ENCODE data around the gene ESRRG.
A peak's percentile ranks its signal among the peaks of the same experiment; 100 is the strongest.
"Not testable (repeated sequence)": the region's sequence is repeated elsewhere in the genome, so short reads cannot be mapped to it uniquely, and the experiment has no call there.

The ESRRG gene

DNA sequence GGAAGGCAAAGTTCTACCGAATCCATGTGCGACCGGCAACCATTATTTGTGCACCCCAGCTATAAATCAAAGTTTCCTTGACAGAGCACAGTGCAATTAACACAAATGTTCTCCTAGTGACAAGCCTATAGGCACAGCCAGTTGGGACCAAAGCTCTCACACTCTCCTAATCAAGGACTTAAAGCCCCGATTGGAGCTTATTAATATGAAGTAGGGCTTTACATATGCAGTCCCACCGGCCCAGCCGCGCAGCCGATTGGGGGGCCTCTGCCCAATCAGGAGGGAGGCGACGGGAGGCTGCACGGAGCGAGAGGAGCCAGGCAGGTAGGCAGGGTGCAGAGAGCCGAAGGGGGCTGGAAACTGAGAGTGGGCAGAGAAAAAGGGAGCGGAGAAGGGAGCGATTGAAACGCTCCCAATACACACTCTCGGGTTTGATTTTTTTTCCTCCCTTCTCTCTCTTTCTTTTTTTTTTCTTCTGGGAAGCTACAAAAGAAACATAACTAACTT, at the start of gene ESRRG:
Gene ESRRG, minus strand, starts transcription at position 156 of the 507 bp plus-strand sequence. Its CDS starts 130 bp downstream, at position 26.
- peak; percentile 51 for DNase-seq

DNA sequence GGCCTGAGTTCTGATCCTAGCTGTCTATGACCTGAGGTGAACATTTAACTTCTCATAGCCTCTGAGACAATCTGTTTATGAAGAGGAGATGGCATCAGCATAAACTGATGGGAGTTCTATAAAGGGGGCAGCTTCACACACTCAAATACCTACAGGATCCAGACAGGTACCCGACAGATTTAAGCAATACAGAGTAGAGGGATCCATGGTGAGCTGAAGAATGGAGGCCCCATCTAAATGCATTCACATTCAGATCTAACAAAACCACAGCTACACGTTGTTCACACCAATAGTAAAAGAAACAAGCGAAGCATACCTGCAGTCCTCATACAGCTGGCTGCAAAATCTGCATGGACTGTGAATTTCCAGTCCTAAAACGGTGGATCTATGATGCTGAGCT, 48.7 kb upstream of the ESRRG start:
- DNase-seq: no peak

DNA sequence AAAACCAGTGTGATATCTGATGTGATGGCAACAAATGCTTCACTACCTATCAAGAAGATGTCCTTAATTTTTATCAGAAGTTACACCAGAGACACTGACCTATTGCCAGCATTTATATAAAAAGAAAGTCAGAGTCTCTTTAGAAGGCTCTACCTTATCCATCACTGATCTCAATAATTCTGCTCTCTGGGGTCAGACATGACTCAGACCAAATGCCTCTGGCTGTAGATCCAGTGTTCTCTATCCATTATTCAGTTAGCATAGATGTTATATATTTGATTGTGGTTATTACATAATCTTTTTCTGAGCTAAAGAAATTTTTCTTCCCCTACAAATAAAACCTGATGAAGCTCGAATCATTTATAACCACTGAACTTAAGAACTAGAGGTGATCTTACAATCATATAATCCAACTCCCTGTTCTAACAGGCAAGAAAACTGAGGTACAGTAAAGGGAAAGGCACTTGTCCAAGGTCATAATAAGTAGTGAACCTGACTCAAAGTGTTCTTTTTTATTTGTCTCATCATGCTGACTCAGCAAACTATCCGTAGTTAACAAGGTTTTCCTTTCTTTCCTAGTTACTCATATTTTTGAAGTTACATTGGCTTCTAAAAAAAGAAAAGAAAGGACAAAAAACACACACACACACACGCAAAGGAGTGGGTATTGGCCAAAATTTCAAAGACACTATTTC, 43.6 kb upstream of the ESRRG start:
- no peak for DNase-seq

- no peak for DNase-seq
Measured at GRCh38 chr1:216765346-216766300, 42.4 kb upstream of the ESRRG start.

- DNase-seq: no peak
Measured at GRCh38 chr1:216758161-216758560, 34.9 kb upstream of the ESRRG start.

DNA sequence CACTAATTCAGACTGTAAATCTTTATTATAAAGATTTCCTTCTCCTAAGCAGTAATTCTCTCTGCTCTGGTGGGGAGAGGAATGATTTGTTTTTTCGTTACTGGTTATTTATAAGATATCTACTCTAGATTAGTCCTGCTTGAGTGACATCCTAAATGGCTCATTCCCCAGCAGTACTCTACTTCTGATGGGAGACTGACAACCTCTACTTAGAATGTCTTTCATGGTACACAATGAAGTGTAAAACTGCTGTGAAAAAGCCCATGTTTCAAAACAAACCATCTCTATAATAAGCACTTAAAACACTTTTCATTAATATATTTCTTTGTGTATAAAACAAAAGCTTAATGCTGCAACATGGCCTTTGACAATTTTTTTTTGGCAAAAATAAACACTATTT, 33.9 kb upstream of the ESRRG start:
- no peak for DNase-seq

DNA sequence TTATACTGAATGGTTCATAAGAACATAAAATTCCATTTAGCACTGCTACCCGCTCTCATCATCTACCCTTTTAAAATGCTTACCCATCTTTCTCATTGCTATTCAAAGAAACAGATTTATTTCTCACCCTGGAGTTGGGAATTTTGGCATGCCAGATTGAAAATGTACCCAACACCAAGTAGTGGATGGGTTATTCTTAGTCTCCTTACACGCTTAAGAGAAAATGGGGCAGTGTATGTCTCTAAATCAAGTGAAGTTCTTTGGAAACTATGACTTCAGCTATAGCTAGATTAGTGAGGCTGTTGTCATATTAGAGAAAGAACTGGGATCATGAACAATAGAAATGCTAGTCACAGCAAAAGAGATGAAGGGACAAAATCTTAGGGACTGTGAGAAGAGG, 27.7 kb upstream of the ESRRG start:
- no peak for DNase-seq

GRCh38 chr1:216750031-216750627, 26.9 kb upstream of the ESRRG start:
- DNase-seq: no peak

- no peak for DNase-seq
Measured at GRCh38 chr1:216749232-216749631, 26.0 kb upstream of the ESRRG start.

DNA sequence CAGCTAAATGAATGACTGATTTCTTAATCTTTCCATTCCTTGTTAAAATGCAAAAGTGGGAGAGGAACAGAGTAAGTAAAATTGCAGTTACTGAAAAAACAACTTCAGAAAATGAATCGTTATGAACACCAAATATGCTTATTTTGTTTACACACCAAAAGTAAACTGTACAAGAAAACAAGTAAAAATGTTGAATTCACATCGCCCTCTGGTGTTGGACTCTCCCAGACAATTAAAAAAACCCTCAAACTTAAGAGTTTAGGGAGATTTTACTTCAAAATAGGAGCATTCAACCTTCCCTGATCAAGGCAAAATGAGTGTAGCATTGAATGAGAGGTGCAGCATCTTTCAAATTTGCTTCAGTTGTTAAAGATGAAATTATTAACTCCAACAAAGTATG, 19.4 kb upstream of the ESRRG start:
- DNase-seq: no peak

GRCh38 chr1:216740331-216740730, 17.1 kb upstream of the ESRRG start:
- DNase-seq: no peak

DNA sequence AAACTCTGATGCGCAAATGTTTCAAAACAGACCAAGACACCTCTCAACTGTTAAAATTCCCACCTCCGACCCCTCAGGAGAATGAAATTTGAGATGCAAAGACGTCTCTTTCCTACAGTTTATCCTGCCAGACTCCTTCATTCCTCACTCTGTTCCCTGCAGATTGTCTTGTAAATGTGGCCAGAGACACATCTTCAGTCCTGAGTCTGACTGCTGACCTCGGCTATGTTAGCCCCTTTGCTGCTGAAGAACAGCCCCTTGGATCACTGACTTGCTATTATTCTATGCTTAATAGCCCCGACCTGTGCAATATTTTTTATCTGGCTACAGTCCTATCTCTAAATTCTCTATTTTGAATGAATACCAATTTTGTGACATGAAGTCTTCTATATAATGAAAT, 16.6 kb upstream of the ESRRG start:
- no peak for DNase-seq

- no peak for DNase-seq
Measured at GRCh38 chr1:216732121-216732520, 8.9 kb upstream of the ESRRG start.

DNA sequence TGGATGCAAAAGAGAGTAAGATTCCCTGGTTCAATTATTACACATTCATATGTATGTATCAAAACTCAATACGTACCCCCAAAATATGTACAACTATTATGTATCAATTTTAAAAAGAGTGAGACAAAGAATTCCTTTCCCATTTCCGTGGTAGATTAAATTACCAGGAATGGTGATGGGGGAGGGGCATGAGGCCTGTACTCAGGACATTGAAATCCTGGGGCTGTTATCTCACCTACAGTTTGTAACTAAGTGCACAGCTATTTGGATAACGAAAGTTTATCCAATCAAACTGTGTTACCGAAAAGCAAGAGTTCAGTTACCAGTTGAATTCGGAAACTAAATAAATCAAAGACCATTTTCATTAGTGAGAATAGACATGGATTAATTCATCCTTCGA, 8.3 kb upstream of the ESRRG start:
- no peak for DNase-seq

- DNase-seq: no peak
Measured at GRCh38 chr1:216726435-216726834, 3.2 kb upstream of the ESRRG start.

DNA sequence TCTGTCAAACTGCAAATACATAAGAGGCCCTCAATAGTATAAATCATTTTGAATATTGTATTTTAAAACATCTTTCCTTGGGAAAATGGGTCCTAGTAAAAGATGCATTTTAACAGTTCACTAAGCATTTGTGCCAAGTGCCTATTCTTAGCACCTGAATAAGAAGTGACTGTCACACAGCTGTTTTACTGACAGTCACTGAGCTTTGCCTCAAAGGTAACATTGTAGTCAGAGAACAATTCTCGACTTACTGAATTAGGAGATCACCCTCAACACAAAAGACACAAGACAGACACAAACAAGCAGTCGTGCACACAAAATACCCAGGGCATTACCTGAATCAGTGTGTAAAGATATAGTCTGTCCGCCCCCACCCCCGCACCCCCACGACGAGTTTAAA, 408 bp downstream of the ESRRG start:
- no peak for DNase-seq

DNA sequence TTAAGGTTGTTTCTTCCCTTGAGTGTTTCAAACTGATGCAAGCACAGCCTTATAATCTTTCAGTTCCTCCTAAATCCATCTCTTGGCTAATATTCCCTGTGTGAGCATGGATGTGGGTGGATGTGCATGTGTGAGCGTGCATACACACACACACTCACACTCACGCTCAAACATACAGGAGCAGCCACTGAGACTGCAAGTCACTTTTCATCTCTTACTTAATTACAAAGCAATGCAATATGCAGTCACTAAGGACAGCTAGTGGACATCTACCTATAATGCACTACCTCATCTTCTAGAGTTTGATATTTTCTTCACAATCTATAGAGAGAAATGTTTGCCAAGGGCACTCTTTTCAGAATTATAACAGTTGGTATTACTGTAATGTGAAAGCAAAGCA, 1.4 kb downstream of the ESRRG start:
- DNase-seq: no peak

DNA sequence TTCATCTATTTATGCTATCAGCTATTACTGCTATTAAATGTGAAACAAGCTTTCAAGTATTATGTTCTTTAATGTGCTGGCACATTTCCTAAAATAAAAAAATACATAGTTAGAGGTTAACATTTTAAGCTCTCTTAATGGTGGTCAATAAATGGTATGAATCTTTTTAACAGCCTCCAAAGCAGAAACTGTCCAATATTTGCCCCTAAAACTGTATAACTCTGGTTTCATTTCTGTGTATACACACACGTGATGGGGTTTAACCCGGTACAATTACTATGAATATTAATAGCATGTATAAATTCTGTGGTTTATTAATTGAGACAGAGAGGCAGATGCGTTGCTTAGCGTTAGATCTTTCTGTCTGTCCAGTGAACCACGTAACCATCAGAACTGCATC, 2.2 kb downstream of the ESRRG start:
- DNase-seq: no peak

GRCh38 chr1:216711712-216712111, 11.5 kb downstream of the ESRRG start:
- no peak for DNase-seq

DNA sequence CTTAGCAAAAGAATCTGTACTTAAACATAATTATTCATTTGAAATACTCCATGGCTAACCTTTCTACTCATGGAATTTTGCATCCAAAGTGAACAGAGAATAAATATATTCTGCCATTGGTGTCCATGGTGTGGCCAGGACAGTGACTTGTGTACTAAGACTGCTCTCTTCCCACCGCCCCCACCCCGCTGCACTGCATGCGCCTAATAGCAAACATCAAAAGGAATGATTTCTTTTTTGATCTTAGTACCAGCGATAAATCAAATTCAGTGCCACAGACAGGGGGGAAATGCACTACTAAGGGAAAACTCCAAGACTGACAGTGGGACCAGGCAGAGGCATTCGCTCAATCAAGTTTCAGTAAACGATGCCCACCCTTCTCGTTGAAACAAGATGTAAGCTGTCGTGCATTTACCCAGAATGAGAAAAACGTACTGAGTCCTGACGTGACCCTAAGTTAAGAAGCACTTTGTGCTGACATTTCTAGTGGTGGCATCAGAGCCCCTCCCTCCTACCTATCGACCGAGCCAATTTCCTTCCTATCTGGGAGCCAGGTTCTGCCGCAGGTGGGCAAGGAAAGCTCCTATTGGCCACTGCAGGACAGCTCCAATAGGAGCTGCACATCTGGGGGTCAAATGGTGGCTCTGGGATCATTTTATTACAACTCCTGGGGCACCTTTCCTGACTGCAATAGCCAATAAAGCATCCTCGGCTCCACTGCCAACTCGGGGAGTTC, 12.5 kb downstream of the ESRRG start:
- DNase-seq: no peak

DNA sequence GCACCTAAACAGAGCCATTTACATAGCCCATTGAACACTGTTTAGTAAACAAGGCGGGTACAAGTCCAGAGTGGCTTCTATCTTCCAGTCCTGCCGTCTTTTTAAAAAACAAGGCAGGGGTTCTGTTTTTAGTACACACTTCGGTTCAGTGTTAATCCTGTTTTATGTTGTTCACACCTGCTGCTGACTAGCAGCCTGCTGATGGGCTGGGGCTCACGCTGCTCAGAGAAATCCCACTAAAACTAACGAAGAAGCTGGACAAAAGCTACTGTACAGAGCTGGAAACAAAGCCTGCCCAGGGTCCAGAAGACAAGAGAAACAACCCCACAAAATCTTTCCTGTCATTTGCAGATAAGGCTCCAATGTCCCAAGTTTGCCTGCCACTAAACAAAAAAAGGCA, 13.2 kb downstream of the ESRRG start:
- no peak for DNase-seq

- DNase-seq: no peak
Measured at GRCh38 chr1:216705676-216706075, 17.6 kb downstream of the ESRRG start.

DNA sequence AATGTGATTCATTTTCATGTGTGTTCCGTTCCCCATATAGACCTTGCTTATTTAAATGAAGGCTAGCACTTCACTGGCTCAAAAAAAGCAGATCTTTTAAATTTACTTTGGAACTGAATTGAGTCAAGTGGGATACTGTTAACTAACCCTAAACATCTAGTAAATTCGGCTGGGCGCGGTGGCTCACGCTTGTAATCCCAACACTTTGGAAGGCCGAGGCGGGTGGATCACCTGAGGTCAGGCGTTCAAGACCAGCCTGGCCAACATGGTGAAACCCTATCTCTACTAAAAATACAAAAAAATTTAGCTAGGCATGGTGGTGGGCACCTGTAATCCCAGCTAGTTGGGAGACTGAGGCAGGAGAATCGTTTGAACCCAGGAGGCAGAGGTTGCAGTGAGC, 19.2 kb downstream of the ESRRG start:
- not testable (repeated sequence) for DNase-seq
